ENCODE measurements around the gene PMP22. TPM values are rescaled to one million over a fixed set of nuclear protein-coding genes. Genes with fewer than 3 reads are reported as not detected.

Gene PMP22
- total and polyA plus RNA-seq, 2 donors (not counting 3 experiments of a cell fraction or from before 2014, with no cell fraction given) = 67.2 to 103 TPM

GRCh38 chr17:15278924-15279477, 13.9 kb upstream of the PMP22 start:
- Histone ChIP-seq H3K36me3 (ENCODE audit: control insufficient read depth in 2 of 2, extremely low read depth in 1 of 2, insufficient read depth in 2 of 2, low read length in 2 of 2) (no peaks in the 10 kb centered on the region), H3K9me3 (replicated peaks; ENCODE audit: control insufficient read depth, insufficient read depth, low read length) (no peaks in the 10 kb centered on the region), H3K4me2 (ENCODE audit: insufficient read depth, low read length) (no peak overlapping the region), H3K27ac (ENCODE audit: insufficient read depth, low read depth, low read length) (no peak overlapping the region), H3K4me3 (replicated peaks in 1 of 3; ENCODE audit: insufficient read depth in 1 of 3, low read depth in 1 of 3, low read length in 3 of 3) (no peak overlapping the region), H3K27me3 (ENCODE audit: control insufficient read depth in 2 of 2, insufficient read depth in 2 of 2, low read length in 2 of 2) (peaks cover 0 to 3% of the 10 kb centered on the region in 2 experiments), H3K9me1 (replicated peaks; ENCODE audit: control insufficient read depth, extremely low read depth, insufficient read depth, low read length) (no peaks in the 10 kb centered on the region), H3K4me1 (ENCODE audit: control insufficient read depth, extremely low read depth, insufficient read depth, low read length) (no peaks in the 10 kb centered on the region), H3K79me2 (ENCODE audit: control insufficient read depth, insufficient read depth, low read length) (no peaks in the 10 kb centered on the region), H3K9ac (replicated peaks; ENCODE audit: extremely low read depth, insufficient read depth, low read length) (no peak overlapping the region), H2AFZ (ENCODE audit: low read depth, low read length) (no peak overlapping the region), H4K20me1 (replicated peaks; ENCODE audit: control insufficient read depth, extremely low read depth, insufficient read depth, low read length) (no peaks in the 10 kb centered on the region)
- DNase-seq (ENCODE audit: low read depth, low spot score) (peak; percentile 19), FAIRE-seq (no peak)
- CTCF ChIA-PET = interaction anchor here (1.8 kb wide), 1 partner anchor 224 kb away, joined by 5 read pairs; no protein-coding TSS in a partner anchor
- BruUV-seq (replicated peaks) = no TSS peak
- intact Hi-C loops (cut with micrococcal nuclease) (no loop called here), dilution Hi-C loops (cut with MboI; ENCODE audit: extremely low pct_ligation_motif_present, low sequenced_read_pairs) (no loop called here)
- POLR2A ChIA-PET = no interaction called here
- TF ChIP-seq EZH2 (IDR thresholded peaks at IDR 0.05; ENCODE audit: borderline replicate concordance, low read depth, low read length, severe bottlenecking) = no peak
- no peak for TF ChIP-seq POLR2A (IDR thresholded peaks at IDR 0.05; ENCODE audit: low read depth, low read length)
- no peak for TF ChIP-seq MYC (IDR thresholded peaks at IDR 0.05; ENCODE audit: low read depth, low read length)
- no peak for TF ChIP-seq FOS (IDR thresholded peaks at IDR 0.05; ENCODE audit: borderline replicate concordance, insufficient read depth, low read length)
- no peak for TF ChIP-seq POLR2AphosphoS5 (IDR thresholded peaks at IDR 0.05; ENCODE audit: insufficient read depth, low read depth, low read length)
- no peak for TF ChIP-seq GATA2 (IDR thresholded peaks at IDR 0.05; ENCODE audit: insufficient read depth, insufficient read length, low read depth, low read length)
- no peak for TF ChIP-seq MAX (IDR thresholded peaks at IDR 0.05; ENCODE audit: insufficient read depth, insufficient read length)
- no peak for TF ChIP-seq JUN (IDR thresholded peaks at IDR 0.05; ENCODE audit: borderline replicate concordance, insufficient read depth, insufficient read length, low read depth)
- TF ChIP-seq CTCF (IDR thresholded peaks at IDR 0.05; ENCODE audit: extremely low read depth in 1 of 2, insufficient read depth in 1 of 2, low read depth in 1 of 2, low read length in 2 of 2) = no peak
